NCI-H446 treated with DMSO at 0.1 percent for 48 hours (cell line): Measurements from ENCODE around the gene ALLC.
"Not testable (repeated sequence)": the region's sequence is repeated elsewhere in the genome, so short reads cannot be mapped to it uniquely, and the experiment has no call there.

Experiments
- DNase-seq: peaks from one replicate; lab custom pipeline; 2025; lab: John Stamatoyannopoulos, UW

ALLC gene

DNA sequence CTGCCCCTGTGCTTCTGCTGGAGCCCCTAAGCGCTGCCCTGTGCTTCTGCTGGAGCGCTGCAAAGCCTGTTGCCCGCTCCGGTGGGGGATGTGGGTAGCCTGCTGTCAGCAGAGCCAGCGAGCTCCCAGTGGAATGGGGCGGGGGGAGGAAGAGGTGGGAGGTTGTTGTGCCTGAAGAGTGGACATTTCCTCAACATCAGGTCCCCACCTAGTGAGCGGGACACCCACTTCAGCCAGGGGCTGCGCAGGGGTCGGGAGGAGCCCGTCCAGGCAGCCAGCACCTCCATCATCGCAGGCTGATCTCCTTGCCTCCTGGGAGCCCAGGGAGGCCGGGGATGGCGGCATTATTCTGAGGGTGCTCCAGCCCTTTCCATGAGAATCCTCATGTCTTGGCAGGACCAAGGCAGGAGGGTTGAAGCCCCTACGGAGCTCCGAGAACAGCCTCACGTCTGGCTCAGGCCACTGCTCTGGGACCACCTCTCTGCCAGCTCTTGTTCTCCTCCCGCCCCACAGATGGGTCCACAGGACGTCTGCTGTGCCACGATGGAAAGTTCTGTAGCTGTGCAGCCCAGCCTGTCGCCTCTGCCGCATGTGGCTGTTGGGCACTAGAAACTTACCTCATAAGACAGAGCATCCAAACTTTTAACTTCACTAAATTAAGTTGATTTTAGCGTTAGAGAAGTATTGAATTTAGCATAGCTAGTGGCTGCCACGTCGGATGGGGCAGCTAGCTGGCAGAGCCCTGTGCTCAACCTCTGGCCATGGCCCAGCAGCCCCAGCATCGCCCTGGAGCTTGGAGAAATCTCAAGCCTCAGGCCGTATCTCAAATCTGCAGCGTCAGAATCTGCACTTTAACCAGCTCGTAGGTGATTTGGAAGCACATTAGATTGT, 1.9 kb upstream of the ALLC start:
- no peak for DNase-seq

DNA sequence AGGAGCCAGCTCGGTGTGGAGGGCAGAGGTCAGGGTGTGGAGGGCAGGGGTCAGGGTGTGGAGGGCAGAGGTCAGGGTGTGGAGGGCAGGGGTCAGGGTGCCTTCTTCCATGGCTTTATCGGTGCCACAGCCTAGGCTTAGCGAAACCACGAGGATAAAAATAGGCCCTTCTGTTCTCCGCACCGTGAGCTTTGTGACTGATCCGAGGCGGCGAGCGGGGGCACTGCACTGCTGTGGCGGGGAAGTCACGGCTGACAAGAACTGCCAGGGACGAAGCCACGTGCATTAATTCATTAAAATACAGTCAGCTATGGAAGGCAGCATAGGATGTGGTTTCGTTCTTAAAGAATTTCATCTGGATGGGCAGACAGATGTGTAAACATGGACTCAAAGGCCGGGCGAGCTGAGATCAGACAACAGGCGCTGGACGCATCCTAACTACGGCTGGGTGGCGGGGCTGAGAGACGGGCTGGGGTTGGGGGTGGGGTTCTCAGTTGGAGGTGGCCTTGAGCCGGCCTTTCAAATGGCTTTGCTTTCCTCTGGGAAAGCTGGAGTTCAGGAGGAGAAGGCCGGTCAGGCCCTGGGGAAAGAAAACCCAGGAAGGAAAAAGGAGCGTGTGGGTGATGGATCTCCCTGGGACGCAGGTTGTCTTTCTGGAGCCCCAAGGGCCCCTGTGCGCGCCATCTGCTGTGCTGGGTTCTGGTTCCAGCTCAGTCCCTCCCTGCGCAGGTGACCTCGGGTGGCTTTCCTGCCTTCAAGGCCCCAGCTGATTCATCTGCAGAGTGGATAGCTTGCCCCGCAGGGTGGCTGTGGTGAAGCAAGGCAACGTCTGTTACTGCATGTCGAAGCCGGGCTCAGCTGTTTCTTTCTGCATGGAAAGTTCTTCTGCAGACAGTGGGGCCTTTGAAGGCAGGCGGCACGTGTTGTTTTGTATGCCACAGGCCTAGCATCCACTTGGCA, 958 bp upstream of the ALLC start:
- DNase-seq, result no peak

DNA sequence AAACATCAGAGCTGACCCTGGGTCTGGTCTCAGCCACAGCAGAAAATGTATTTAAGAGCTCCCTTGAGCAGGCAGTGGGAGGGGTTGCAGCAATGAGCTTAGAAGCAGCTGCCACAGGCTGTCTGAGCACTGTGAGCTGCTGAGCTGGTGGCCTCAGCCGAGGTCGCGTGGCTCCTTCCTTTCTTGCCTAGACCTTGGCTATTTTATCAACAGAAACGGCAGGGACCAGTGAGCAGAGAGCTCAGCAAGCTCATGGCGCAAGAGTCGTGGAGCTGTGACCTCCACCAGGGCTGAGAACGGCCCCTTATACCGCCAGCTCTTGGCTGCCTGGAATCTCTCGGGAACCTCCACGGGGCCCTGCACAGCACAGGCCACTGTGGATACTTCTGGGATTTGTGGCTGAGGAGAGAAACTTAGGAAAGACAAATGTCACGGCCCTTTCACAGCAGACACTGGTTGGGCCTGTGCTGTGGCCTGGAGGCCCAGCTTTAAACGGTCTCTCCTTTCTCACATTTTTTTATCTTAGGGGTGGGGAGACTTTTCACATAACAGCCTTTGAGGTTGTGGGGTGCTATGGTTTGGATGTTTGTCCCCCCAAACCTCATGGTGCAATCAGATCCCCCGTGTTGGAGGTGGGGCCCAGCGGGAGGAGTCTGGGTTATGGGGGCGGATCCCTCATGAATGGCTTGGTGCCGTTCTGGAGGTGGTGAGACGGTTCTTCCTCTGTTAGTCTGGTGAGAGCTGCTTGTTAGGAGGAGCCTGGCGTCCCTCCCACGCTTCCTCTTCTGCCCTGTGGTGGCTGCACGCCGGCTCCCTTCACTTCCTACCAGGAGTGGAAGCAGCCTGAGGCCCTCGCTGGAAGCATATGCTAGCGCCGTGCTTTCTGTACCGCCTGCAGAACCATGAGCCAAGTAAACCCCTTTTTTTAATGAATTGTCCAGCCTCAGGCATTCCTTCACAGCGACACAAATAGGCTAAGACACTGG, 1.7 kb downstream of the ALLC start:
- DNase-seq, result no peak

DNA sequence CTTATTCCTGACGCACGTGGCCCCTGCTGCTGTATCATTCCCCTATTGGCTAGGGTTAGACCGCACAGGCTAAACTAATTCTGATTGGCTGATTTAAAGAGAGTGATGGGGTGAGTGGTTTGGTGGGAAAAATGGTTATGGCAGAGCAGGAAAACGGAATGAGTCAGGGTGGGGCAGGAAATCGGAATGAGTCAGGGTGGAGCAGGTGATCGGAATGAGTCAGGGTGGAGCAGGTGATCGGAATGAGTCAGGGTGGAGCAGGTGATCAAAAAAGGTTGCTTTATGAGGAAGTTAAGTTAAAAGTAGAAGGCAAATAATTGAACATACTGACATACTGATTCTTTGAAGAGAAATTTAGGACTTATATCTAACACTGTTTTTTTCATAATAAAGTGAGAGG, 2.6 kb downstream of the ALLC start:
- not testable (repeated sequence) for DNase-seq

DNA sequence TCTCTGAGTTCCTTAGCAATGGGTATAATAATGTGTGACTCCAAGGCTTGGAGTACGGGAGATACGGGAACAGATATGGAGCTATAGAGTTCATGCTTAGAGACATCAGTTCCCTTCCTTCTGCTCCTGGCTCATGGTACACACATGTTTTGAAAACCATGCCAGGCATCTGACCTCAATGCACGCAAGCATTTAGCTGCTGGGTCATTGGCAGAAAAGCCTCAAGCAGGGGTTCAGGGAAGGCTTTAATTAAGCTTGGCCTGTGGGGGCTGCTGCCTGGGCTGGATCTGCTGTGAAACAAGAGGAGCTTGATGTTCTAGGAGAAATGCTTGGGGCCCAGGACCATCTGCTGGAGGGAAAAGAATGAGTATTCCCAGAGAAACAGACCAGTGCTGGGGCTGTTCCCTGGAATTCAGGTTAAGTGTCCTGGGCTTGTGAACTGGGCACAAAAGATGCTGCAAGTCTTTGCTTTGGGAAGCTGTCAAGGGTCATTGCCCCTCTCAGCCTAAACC, 3.2 kb downstream of the ALLC start:
- no peak for DNase-seq

DNA sequence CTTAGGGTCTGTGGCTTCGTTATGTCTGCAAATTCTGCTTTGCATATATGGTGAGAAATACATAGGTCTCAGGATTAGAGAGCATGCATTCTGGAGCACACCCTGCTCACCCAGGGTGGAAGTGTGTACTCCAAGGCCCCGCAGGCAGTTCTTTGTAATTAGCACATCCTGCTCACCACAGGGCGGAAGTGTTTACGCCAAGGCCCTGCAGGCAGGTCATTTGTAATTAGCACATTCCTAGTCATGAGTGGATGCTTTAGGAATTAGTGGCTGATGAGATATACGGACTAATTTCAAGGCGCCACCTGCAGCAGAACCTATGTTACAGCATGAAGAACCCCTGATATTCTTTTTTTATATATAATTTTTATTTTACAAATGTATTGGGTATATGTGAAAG, 4.2 kb downstream of the ALLC start:
- DNase-seq, result no peak

DNA sequence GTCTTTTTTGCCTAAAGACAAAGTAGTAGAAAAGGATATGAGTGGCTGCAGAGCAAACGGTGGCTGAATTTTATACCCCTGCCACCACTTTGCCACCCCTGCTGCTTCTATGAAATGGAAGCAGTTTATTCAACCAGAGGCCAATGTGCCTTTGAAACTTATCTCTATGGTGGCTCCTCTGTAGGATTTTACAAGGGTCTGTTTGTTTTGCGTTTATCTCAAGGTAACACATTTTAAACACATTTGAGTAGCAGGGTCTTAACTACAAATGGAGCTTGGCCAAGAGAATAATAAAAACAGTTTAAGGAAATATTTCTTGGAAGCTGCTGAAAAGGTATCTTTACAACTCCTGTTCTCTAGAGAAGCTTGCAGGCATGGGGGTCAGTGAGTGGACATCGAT, 6.1 kb downstream of the ALLC start:
- no peak for DNase-seq

DNA sequence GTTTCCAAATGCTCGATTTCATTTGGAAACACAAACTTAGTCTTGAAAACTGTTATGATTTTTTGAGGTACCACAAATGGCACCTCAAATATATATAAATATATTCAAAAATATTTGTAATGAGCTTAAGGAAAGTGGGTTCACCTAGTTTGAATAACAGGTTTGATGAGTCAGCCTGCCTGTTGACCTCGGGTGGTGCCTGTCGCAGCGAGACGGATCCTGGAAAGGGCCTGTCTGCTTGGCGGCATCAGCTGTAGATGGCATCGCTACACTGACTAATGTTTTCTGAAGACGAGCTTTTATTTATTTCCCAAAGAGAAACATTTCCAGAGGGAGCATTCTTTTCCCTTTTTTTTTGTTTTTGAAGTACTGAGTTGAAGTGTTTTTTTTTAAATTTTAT, 6.9 kb downstream of the ALLC start:
- no peak for DNase-seq

DNA sequence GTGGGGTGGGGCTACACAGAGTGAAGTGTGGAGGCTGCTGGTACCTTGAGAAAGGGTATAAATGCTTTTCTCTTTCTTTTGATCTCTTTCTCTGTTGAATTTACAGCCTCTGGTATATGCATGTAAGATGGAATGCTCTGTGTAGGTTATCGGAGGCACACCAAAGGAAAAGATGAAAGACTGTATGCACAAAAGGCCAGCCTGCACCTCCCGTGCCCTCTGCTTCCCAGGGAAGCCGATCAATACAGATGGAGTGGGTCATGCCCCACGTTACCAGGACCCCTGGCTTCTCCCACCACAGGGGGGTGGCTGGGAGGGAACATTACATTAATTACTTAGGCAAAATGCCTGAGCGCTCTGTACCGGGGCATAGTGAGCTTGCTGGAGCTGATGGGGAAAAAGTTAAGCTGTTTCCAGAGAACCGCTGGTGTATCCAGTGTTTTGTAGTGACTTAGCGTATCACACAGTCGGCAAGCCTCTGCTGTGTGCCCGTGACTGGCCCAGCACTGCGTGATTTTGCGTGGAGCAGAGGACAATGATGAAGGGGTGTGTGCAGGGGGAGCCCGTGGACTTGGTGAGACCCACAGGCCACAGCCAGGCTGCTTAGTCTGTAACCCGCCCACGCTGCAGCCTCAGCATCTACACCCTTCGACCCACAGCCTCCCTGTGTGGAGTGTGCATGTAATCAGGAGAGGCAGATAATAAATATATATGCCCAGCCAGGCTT, 8.0 kb downstream of the ALLC start:
- no peak for DNase-seq

DNA sequence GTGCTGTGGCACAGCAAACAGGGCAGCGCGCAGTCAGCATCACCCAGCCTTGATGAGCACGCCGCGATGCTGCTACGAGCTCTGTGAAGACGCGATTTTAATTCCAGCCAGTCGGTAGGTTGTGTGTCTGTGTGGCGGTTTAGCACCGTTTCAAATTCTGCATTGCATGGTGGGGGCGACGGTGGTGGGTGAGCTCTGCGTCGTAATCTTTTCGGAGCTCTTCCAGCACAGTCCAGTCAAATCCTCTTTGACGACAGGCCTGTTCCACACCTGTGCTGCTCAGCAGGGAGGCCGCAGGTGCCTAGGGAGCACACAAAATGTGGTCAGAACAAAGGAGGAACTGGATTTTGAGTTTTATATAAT, 8.6 kb downstream of the ALLC start:
- DNase-seq, result no peak

DNA sequence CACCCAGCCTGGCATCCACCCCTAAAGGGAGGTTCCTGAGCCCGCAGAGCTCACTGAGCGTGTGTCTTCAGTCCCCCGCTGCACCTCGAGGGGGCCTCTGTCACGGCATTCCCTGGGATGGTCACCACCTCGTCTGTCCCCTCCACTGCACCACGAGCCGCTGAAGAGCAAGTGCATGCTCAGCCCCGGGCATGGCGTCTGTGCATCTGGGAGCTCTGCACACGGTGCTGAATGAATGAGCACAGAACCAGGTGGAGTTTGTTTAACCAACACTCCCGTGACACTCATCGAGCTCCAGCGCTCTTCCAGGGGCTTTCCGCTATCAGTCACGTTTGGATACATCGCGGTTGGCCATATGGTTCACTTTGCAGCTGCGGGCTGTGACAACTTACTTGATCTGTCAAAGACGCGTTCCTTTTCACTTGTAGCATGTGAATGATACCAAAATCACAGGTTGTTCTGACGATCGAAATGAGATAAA, 9.2 kb downstream of the ALLC start:
- DNase-seq, result no peak

DNA sequence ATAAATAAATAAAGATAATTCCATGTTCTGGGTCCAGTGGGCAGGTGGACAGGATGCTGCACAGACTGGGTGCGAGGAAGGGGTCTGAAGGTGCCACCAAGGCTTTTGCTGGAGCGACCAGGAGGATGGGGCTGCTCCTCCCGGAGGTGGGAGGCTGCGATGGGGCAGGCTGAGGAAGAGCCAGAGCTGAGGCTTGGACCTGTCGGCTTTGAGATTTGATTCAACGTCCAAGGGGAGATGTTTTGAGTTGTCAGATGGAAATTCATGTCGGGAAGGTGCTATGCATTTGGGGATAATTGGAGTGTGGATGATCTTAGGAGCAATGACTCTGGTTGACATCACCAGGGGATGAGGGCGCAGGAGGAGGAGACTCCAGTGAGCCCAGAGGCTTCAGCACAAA, 11.7 kb downstream of the ALLC start:
- no peak for DNase-seq

DNA sequence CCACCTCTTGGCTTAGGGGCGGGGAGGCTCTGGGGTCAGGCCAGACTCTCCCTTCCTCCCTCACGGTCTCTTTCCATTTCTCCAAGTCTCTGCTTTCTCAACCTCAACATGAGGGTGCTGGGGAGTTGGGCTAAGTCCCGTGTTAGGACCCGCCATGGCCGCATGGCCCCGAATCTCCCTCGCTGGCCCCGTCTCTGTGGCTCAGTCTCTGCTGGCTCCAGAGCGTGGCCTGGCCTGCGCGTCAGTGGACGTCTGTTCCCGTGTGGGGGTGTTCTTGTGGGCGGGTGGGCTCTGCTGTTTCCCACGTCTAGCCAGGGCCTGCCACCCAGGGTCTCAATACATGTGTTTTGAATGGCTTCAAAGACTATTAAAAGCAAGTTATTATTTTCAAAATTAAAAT, 12.4 kb downstream of the ALLC start:
- no peak for DNase-seq

DNA sequence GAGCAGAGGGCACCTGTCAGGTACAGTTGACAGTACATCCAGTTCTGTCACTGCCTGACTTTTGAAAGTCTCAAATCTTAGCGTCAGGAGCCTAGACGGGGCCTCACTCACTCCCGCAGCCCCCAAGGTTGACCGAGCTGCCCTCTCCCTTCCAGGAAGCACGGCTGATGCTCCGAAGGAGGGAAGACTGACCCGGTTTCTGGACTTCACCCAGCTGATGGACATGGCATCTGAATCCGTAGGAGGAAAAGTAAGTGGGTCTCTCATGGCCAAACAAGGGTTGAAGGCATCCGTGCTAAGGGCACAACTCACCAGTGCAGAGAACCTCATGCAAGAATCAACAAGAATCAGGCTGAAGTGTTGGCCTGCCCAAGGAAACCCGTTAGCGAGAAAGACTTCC, 12.9 kb downstream of the ALLC start:
- no peak for DNase-seq

DNA sequence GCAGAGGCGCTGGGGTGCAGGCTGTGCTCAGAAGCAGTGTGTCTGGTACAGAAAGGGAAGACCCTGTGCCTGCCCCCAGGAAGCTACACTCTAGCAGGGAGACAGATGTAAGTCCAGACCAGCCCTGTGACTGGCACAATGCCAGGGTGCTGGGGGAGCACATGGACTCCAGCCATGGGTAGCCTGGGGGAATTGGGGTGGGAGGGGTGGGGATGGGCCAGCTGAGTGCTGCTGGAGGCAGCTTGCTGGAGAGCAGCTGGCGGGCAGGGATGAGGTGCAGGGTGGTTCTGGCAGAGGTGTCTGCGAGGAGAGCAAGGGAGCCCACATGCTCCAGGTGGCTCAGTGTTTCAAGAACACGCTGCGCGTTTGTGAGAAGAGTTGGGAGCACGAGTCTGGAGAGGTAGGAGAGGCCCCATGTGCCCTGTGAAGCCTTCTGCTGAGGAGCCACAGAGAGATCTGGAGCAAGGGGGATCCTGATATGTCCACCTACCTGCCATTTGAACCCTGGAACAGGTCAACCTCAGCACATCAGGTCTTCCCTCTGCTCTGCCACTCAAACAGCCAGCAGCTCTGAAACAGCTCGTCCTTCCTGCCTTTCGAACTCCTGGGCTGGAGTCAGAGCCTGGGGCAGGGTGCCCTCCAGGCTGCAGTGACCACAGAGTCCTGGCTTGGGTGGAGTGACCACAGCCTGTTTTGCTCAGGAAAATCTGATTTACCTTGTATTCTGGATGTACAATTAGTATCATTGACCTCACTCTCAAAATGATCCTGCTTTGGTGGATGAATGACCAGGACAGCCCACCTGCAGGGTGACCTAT, 15.1 kb downstream of the ALLC start:
- no peak for DNase-seq

DNA sequence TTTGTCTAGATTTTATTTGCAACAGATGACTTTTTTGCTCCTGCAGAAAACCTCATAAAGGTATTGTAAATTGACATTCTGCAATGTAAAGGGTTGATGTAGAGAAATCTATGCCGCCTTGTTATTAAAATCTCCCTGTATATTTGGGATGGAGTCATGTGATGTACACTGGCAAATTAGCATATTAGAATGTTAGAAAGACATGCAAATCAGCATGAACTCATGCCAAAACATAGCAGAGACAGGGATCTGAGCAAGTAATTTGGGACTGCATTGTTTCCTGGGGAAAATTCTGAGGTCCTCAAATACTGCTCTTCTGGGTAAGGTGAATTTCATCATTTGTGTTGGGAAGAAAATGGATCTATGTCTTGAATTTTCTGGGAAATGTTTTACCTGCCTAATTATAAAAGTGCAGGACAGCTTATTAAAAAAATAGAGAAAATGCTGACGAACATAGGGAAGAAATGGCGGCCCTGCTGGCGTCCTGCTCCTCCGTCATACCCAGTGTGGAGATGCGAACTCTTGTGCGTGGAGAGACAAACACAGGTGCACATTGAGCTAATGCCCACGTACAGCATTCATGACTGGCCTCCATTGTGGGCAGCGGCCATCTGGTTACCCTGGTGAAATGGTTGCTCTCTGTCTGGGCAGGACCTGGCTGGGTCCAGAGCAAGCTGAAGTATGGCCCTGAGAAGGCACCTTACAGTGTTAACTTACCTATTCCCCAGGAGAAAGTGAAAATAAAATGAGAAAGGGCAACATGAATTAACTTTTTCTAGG, 16.3 kb downstream of the ALLC start:
- no peak for DNase-seq

DNA sequence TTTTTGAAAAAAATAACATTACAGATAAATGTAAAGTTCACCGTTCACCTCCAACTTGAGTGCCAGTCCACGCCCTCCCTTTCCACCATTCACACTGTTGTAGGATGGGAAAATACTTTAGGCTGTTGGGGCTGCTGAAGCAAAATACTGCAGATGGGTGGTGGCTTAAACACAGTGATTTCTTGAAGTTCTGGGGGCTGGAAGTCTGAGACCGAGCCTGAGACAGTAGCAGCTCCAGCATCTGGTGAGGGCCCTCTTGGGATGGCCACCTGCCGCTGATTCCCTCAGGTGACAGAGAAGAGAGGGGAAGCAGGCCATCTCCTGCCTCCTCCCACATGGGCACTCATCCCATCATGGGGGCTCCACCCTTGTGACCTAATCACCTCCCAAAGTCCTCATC, 17.7 kb downstream of the ALLC start:
- DNase-seq, result no peak

DNA sequence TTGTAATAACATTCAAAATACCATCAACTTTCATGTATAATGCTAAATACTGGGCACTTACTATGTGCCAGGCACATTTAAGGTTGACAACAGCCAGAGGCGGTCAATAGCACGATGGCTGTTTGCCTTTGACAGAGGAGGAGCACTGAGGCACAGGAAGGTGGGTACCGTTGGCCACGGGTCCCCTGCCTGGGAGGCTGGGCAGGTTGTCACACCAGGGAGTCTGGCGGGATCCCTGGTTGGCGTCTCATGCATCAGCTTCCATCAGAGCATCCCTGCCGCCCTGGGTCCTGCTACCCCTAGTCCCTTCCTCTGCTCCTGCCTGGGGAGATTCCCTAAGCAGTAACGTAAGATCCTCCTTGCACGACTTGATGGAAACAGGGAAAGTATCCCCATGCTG, 19.4 kb downstream of the ALLC start:
- DNase-seq, result no peak

DNA sequence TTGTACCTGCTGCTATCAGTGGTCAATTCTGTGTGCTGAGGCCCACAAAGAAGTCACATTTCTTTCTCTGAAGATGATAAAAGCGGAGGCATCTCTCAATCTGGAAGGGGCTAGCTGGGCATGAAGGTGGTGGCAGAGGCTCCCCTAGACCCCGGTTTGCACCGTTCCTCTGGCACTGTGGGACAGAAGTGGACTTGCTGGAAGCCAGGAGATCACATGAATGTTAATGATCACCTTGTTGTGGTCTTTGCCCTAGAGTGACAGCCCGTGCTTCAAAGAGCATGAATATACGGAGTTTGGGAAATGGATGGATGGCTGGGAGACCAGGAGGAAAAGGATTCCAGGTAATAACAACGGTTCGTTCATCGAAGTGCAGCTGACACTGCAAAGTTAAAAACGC, 20.2 kb downstream of the ALLC start:
- no peak for DNase-seq
